Cardiac fibroblast (primary cell): ENCODE data around the gene CYP2S1.
"Not testable (repeated sequence)": the region's sequence is repeated elsewhere in the genome, so short reads cannot be mapped to it uniquely, and the experiment has no call there.

Source experiments
- DNase-seq, 2 donors: peaks; one replicate each; pipeline versions ENCODE4 v3.0.0 to v3.0.0-alpha.2; 2010; ENCODE audit warnings: low read depth in 2 of 2
- H3K4me3 ChIP-seq, 2 donors: replicated peaks in 1 of 2; 1 replicate in 1 of 2; 2 replicates in 1 of 2; pipeline ENCODE4 v1.5.1; 2011; ENCODE audit warnings: low read depth in 2 of 2, low read length in 2 of 2, mild to moderate bottlenecking in 2 of 2, moderate library complexity in 1 of 2
- TF ChIP-seq, protein P1 (sequence below): IDR thresholded peaks from one replicate; pipeline ENCODE4 v1.5.1; 2011; ENCODE audit warnings: low read depth, mild to moderate bottlenecking, low read length, inconsistent platforms

Gene CYP2S1

GRCh38 chr19:41228486-41228885 lies 35.5 kb downstream of the CYP2S1 start:
- TF ChIP-seq, protein P1, sequence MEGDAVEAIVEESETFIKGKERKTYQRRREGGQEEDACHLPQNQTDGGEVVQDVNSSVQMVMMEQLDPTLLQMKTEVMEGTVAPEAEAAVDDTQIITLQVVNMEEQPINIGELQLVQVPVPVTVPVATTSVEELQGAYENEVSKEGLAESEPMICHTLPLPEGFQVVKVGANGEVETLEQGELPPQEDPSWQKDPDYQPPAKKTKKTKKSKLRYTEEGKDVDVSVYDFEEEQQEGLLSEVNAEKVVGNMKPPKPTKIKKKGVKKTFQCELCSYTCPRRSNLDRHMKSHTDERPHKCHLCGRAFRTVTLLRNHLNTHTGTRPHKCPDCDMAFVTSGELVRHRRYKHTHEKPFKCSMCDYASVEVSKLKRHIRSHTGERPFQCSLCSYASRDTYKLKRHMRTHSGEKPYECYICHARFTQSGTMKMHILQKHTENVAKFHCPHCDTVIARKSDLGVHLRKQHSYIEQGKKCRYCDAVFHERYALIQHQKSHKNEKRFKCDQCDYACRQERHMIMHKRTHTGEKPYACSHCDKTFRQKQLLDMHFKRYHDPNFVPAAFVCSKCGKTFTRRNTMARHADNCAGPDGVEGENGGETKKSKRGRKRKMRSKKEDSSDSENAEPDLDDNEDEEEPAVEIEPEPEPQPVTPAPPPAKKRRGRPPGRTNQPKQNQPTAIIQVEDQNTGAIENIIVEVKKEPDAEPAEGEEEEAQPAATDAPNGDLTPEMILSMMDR: no peak
- H3K4me3 ChIP-seq: no peak overlapping the region
- DNase-seq: no peak

- peak; percentile 19 to 70 for DNase-seq
- H3K4me3 ChIP-seq: not testable (repeated sequence)
Observed at GRCh38 chr19:41229338-41229737, 36.3 kb downstream of the CYP2S1 start.

GRCh38 chr19:41230067-41230857 lies 37.2 kb downstream of the CYP2S1 start:
- H3K4me3 ChIP-seq: no peak overlapping the region
- TF ChIP-seq, protein P1: no peak
- DNase-seq: no peak

GRCh38 chr19:41232686-41233085 lies 39.7 kb downstream of the CYP2S1 start:
- DNase-seq: no peak
- H3K4me3 ChIP-seq: no peak overlapping the region
- TF ChIP-seq, protein P1: no peak

DNA sequence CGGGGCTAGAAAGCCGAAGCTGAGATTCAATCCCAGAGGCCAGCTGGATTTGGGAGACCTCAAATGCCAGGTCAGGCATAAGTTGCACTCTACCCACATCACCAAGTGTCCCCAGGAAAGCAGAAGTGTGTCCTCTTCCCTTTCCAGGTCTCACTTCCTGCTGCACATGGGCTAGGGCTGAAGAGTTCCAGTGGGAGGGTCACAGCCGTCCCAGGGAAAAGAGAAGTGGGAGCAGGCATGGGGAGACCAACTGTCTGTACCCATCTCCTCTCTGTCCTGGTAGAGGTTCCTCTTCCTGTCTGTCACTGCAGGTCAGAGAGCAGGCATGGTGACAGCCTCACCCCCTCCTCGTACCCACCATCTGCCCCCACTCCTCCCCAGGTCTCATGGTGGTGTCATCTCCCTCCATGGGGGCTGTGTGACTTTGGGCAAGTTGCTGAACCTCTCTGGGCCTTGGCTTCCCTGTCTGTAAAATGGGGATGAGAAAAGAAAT lies 40.8 kb downstream of the CYP2S1 start:
- TF ChIP-seq, protein P1: no peak
- no peak overlapping the region for H3K4me3 ChIP-seq
- DNase-seq: no peak

GRCh38 chr19:41234512-41235168 lies 41.6 kb downstream of the CYP2S1 start:
- no peak for DNase-seq
- no peak overlapping the region for H3K4me3 ChIP-seq
- TF ChIP-seq, protein P1: no peak

- no peak for DNase-seq
- no peak overlapping the region for H3K4me3 ChIP-seq
- TF ChIP-seq, protein P1: no peak
Observed at GRCh38 chr19:41235480-41235879, 42.5 kb downstream of the CYP2S1 start.
